Measurements from ENCODE around the gene CARD19.

DNA sequence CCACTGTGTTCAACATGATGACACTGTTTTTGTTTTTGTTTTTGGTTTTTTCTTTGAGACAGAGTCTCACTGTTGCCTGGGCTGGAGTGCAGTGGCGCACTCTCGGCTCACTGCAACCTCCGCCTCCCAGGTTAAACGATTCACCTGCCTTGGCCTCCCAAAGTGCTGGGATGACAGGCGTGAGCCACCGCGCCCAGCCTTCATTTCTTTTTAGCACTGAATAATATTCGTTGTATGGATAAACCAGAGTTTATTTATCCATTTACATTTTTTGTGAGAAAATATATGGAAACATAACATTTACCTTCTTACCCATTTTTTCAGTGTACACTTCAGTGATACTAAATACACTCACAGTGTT, 4.2 kb downstream of the CARD19 start:
- TF ChIP-seq POLR2A (IDR thresholded peaks at IDR 0.05) (no peak), CTCF (IDR thresholded peaks at IDR 0.05) (no peak), POLR2AphosphoS5 (IDR thresholded peaks at IDR 0.05) (no peak)

All from breast epithelium (tissue), 3 donors.